ENCODE results near the gene LMOD1.
A peak's percentile ranks its signal among the peaks of the same experiment; 100 is the strongest.
"Not testable (repeated sequence)": the region's sequence is repeated elsewhere in the genome, so short reads cannot be mapped to it uniquely, and the experiment has no call there.

Gene LMOD1

DNA sequence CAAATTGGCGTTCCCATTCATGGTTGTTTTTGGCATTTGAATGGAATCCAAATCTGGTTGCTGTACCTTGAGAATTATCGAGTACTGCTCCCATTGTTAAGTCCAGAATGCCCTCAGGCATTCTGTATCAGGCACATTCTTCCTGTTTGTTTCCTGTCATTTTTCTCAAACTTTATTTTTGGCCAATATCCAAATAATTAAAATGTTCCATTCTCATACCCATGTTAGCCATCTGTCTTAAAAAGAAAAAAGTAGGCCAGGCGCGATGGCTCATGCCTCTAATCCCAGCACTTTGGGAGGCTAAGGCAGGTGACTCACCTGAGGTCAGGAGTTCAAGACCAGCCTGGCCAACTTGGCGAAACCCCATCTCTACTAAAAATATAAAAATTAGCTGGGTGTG lies 86.9 kb downstream of the LMOD1 start:
- no peak for DNase-seq (ENCODE audit: low read depth)

GRCh38 chr1:201856722-201857121 lies 89.6 kb downstream of the LMOD1 start:
- not testable (repeated sequence) for DNase-seq (ENCODE audit: low read depth)

GRCh38 chr1:201851949-201852348 lies 94.4 kb downstream of the LMOD1 start:
- DNase-seq (ENCODE audit: low read depth), result no peak

DNA sequence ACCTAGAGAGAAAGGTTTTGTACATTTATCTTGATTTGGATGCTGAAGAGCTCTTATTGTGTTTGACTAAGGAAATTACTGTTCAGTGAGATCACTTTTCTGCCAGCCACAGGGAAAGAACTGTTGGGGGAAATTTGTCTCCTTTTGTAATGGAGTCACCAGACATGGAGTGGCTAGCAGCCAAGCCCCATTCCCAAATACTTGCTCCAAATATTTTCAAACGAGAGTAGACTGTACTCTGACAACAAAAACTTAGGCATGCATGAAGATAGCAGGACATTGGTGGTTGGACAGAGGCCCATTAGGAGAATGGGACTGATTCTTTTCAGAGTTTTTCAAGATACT lies 96.3 kb downstream of the LMOD1 start:
- peak; percentile 63 for DNase-seq (ENCODE audit: low read depth)

DNA sequence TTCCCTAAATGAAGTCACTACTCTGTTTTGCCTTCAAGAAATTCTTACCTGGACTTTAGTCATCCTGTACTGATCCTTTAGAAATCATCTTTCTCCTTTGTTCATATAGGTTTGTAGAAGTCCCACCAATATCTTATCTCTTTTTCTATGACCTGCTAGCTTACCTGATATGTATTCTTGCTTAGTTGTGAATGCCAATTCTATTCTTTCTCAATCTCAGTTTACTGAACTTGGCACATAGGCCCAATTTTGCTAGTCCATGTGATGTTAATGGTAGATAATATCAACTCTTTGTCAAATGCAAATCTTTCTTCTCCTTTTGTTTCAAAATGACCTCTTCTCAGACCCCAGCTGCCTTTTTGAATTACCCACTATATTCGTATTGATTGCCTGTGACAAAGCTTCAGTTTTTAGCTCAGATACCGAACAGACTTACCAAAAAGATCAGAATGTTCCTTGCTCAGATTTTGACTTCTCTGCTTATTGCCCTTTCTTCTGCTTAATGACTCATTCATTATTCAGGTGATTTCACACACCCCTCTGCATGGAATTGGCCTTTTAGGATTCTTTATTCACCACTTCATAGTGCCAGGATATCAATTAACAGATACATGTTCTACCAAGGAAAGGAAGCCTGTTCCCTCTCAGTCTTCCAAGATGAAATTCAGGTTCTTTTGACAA lies 96.8 kb downstream of the LMOD1 start:
- no peak for DNase-seq (ENCODE audit: low read depth)

DNA sequence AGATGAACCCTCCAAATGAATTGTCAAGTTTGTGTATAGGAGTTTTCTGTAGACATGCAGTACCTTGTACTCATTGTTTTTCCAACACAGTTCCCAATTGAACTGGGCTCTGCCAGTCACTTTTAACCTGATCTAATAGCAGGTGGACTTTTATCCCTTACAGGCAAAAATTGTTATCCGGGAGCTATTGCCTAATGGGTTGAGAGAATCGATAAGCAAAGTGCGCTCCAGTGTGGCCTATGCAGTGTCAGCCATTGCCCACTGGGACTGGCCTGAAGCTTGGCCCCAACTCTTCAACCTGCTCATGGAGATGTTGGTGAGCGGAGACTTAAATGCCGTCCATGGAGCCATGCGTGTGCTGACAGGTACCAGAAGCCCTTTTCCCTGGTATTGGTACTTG lies 98.1 kb downstream of the LMOD1 start:
- no peak for DNase-seq (ENCODE audit: low read depth)

GRCh38 chr1:201847150-201847549 lies 99.2 kb downstream of the LMOD1 start:
- DNase-seq (ENCODE audit: low read depth), result no peak
